Naive B cell (primary cell): Measurements from ENCODE around the gene CRYL1. TPM values are rescaled to one million over a fixed set of nuclear protein-coding genes. Genes with fewer than 3 reads are reported as not detected.

Experiments used
- ATAC-seq, 2 donors: fragments of 150-1000 bp; cut with Tn5 transposase; 2 replicates each; pipeline ENCODE4 v1.10.0; 2021; ENCODE audit warnings: low read depth in 2 of 2, mild to moderate bottlenecking in 2 of 2, moderate library complexity in 2 of 2
- DNase-seq: peaks from one replicate; pipeline ENCODE4 v3.0.0; 2022
- H3K27ac Mint-ChIP-seq, 6 donors: one replicate each; pipeline ENCODE4 v1.8.0; 2020 to 2022; ENCODE audit warnings: mild to moderate bottlenecking in 6 of 6, mixed read lengths in 6 of 6, moderate library complexity in 5 of 6, inconsistent platforms in 2 of 6
- H3K27me3 Mint-ChIP-seq, 3 donors: one replicate each; pipeline ENCODE4 v1.8.0; 2021 to 2022; ENCODE audit warnings: mixed read lengths in 3 of 3, mild to moderate bottlenecking in 1 of 3
- H3K36me3 Mint-ChIP-seq, 2 donors: one replicate each; pipeline ENCODE4 v1.8.0; 2020 to 2022; ENCODE audit warnings: mixed read lengths in 2 of 2, inconsistent platforms in 1 of 2, mild to moderate bottlenecking in 1 of 2
- H3K4me1 Mint-ChIP-seq, 3 donors: one replicate each; pipeline ENCODE4 v1.8.0; 2020 to 2022; ENCODE audit warnings: mixed read lengths in 3 of 3, inconsistent platforms in 1 of 3, mild to moderate bottlenecking in 1 of 3, moderate library complexity in 1 of 3
- H3K4me3 Mint-ChIP-seq, 8 donors: one replicate each; pipeline ENCODE4 v1.8.0; 2020 to 2022; ENCODE audit warnings: mild to moderate bottlenecking in 8 of 8, mixed read lengths in 8 of 8, moderate library complexity in 8 of 8, inconsistent platforms in 2 of 8
- H3K9me3 Mint-ChIP-seq, 7 donors: one replicate each; pipeline ENCODE4 v1.8.0; 2020 to 2022; ENCODE audit warnings: mixed read lengths in 7 of 7, mild to moderate bottlenecking in 5 of 7, inconsistent platforms in 2 of 7, moderate library complexity in 1 of 7
- polyA plus RNA-seq, 6 donors: library from polyadenylated mRNA; unstranded; fragments of 300-500 nt; fragmentation: Illumina TruSeq; gene quantifications; one replicate each; pipeline ENCODE4 v1.2.3, GENCODE V29; 2021; ENCODE audit warnings: low read depth in 6 of 6

Gene CRYL1
- polyA plus RNA-seq, 6 donors from 2014 or later, result 18.4 to 35.4 (median 25.8) TPM

- Mint-ChIP-seq H3K4me1 (no peaks in the 10 kb centered on the region), H3K9me3 (no peaks in the 10 kb centered on the region), H3K27ac (no peak overlapping the region), H3K4me3 (no peak overlapping the region), H3K36me3 (no peaks in the 10 kb centered on the region), H3K27me3 (peaks cover under 1 to 9% (median 7%) of the 10 kb centered on the region in 3 donors)
- ATAC-seq (no peak), DNase-seq (no peak)
Observed at GRCh38 chr13:20369886-20370361, 155.7 kb downstream of the CRYL1 start.

GRCh38 chr13:20366056-20366455 is 159.6 kb downstream of the CRYL1 start:
- peaks cover 0 to 2% (median 0%) of the 10 kb centered on the region in 7 donors for H3K9me3 Mint-ChIP-seq
- no peak overlapping the region for H3K27ac Mint-ChIP-seq
- H3K36me3 Mint-ChIP-seq, result no peaks in the 10 kb centered on the region
- no peak overlapping the region for H3K4me3 Mint-ChIP-seq
- DNase-seq, result no peak
- H3K27me3 Mint-ChIP-seq, result peaks cover 11 to 28% (median 12%) of the 10 kb centered on the region in 3 donors
- no peaks in the 10 kb centered on the region for H3K4me1 Mint-ChIP-seq
- no peak for ATAC-seq

- Mint-ChIP-seq H3K9me3 (peaks cover 0 to 4% (median 0%) of the 10 kb centered on the region in 7 donors), H3K4me1 (no peaks in the 10 kb centered on the region), H3K27ac (peak overlapping the region in 1 of 6 donors; percentile 47), H3K27me3 (peaks cover 6 to 37% (median 11%) of the 10 kb centered on the region in 3 donors), H3K4me3 (no peak overlapping the region), H3K36me3 (no peaks in the 10 kb centered on the region)
- DNase-seq (no peak), ATAC-seq (no peak)
Observed at GRCh38 chr13:20363603-20364002, 162.1 kb downstream of the CRYL1 start.

DNA sequence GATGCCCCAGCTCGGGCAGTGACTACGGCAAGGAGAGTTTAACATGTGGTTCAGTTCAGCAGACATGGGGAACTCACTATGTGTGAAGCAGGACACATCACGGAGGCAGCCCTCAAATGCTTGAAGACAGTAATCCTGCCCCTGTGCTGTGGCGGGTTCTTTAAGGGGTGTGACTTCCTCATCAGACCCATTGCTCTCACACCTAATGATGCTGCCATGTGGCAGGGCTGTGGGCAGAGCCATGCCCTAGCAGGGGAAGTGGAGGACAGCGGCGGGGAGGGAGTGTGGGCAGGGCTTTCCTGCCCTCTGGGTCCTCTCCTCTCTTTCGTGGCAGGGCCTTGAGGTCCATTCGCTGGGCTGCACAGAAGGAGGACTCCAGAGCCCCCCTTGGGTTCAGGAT is 162.5 kb downstream of the CRYL1 start:
- Mint-ChIP-seq H3K4me1 (no peaks in the 10 kb centered on the region), H3K4me3 (no peak overlapping the region), H3K36me3 (no peaks in the 10 kb centered on the region), H3K27me3 (peaks cover 3 to 33% (median 11%) of the 10 kb centered on the region in 3 donors), H3K9me3 (peaks cover 0 to 4% (median 0%) of the 10 kb centered on the region in 7 donors), H3K27ac (no peak overlapping the region)
- ATAC-seq (no peak), DNase-seq (no peak)

GRCh38 chr13:20362484-20363041 is 163.1 kb downstream of the CRYL1 start:
- H3K4me3 Mint-ChIP-seq, result peak overlapping the region in 2 of 8 donors; percentile 7 to 26
- no peak for ATAC-seq
- H3K36me3 Mint-ChIP-seq, result no peaks in the 10 kb centered on the region
- no peaks in the 10 kb centered on the region for H3K4me1 Mint-ChIP-seq
- H3K27ac Mint-ChIP-seq, result no peak overlapping the region
- DNase-seq, result no peak
- peaks cover 0 to 4% (median 0%) of the 10 kb centered on the region in 7 donors for H3K9me3 Mint-ChIP-seq
- peaks cover 3 to 33% (median 11%) of the 10 kb centered on the region in 3 donors for H3K27me3 Mint-ChIP-seq

GRCh38 chr13:20360835-20361412 is 164.7 kb downstream of the CRYL1 start:
- H3K9me3 Mint-ChIP-seq, result peaks cover 0 to 4% (median 0%) of the 10 kb centered on the region in 7 donors
- DNase-seq (no peak), ATAC-seq (no peak)
- no peaks in the 10 kb centered on the region for H3K36me3 Mint-ChIP-seq
- no peaks in the 10 kb centered on the region for H3K4me1 Mint-ChIP-seq
- H3K27ac Mint-ChIP-seq, result no peak overlapping the region
- H3K27me3 Mint-ChIP-seq, result peaks cover 3 to 33% (median 11%) of the 10 kb centered on the region in 3 donors
- H3K4me3 Mint-ChIP-seq, result no peak overlapping the region

DNA sequence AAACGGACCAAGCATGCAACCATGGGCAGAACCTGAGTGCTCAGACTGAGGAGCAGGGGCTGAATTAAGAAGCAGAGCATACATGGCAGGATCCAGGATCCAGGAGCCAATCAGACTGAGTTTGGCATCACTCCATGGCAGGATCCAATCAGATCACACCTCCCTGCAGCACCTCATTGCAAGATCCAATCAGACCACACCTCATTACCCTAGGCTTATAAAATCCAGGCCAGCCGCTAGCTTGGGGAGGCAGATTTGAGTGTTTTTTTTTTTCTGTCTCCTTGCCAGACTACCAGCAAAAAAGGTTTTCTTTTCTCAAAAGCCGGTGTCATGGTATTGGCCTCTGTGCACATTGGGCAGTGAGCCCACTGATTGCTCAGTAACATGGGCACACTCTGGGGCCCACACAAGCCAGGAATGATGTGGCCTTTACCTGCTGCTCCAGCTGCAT is 165.6 kb downstream of the CRYL1 start:
- H3K4me3 Mint-ChIP-seq, result no peak overlapping the region
- peaks cover 3 to 33% (median 11%) of the 10 kb centered on the region in 3 donors for H3K27me3 Mint-ChIP-seq
- H3K4me1 Mint-ChIP-seq, result no peaks in the 10 kb centered on the region
- no peak for DNase-seq
- H3K36me3 Mint-ChIP-seq, result no peaks in the 10 kb centered on the region
- no peak overlapping the region for H3K27ac Mint-ChIP-seq
- peaks cover 0 to 4% (median 0%) of the 10 kb centered on the region in 7 donors for H3K9me3 Mint-ChIP-seq
- ATAC-seq, result no peak

- Mint-ChIP-seq H3K27me3 (peaks cover 3 to 26% (median 6%) of the 10 kb centered on the region in 3 donors), H3K9me3 (peaks cover 0 to 4% (median 0%) of the 10 kb centered on the region in 7 donors), H3K36me3 (no peaks in the 10 kb centered on the region), H3K27ac (no peak overlapping the region), H3K4me3 (no peak overlapping the region), H3K4me1 (no peaks in the 10 kb centered on the region)
- no peak for DNase-seq
- ATAC-seq, result no peak
Observed at GRCh38 chr13:20359335-20359734, 166.3 kb downstream of the CRYL1 start.

- no peak overlapping the region for H3K4me3 Mint-ChIP-seq
- H3K27ac Mint-ChIP-seq, result no peak overlapping the region
- DNase-seq (no peak), ATAC-seq (no peak)
- H3K27me3 Mint-ChIP-seq, result peaks cover 0 to 21% (median 6%) of the 10 kb centered on the region in 3 donors
- peaks cover 0 to 4% (median 0%) of the 10 kb centered on the region in 7 donors for H3K9me3 Mint-ChIP-seq
- no peaks in the 10 kb centered on the region for H3K36me3 Mint-ChIP-seq
- H3K4me1 Mint-ChIP-seq, result no peaks in the 10 kb centered on the region
Observed at GRCh38 chr13:20358022-20358421, 167.6 kb downstream of the CRYL1 start.

DNA sequence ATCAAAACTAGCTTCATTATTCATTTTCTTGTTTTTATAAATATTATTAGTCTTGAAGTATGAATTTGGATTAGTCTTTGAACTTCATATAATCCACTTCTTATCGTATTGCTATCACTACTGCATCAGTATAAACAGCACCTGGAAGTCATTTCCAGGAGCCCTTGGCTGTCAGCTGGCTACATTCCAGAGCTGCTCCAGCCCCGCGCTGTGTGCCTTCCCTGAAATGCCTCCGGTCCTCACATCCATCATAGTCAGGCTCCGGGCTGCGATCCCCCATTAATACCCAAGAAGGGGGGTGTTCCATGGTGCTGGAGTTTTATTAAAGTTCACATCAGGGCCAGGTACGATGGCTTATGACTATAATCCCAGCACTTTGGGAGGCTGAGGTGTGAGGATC is 169.2 kb downstream of the CRYL1 start:
- DNase-seq, result no peak
- H3K4me3 Mint-ChIP-seq, result no peak overlapping the region
- H3K27me3 Mint-ChIP-seq, result peaks cover 0 to 11% (median 0%) of the 10 kb centered on the region in 3 donors
- H3K27ac Mint-ChIP-seq, result no peak overlapping the region
- no peaks in the 10 kb centered on the region for H3K4me1 Mint-ChIP-seq
- peaks cover 0 to 4% (median 0%) of the 10 kb centered on the region in 7 donors for H3K9me3 Mint-ChIP-seq
- ATAC-seq, result no peak
- H3K36me3 Mint-ChIP-seq, result no peaks in the 10 kb centered on the region

DNA sequence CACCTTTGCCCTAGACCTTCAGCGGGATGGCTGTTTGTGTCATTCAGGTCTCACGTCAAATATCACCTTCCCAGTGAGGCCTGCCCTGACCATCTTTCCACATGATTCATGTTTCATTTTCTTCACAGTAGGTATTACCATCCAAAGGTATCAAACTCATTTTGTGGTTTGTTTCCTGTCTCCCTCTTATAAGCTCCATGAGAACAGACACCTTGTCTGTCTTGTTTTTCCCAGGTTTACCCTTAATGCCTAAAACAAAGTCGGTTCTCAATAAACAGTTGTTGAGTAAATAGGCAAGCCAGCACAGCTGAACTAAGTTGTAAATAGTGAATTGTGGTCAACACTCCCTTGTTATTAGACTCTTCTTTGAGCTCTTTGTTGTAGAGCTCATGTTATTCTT is 170.9 kb downstream of the CRYL1 start:
- Mint-ChIP-seq H3K27ac (no peak overlapping the region), H3K27me3 (no peaks in the 10 kb centered on the region), H3K4me3 (no peak overlapping the region), H3K9me3 (no peaks in the 10 kb centered on the region), H3K36me3 (no peaks in the 10 kb centered on the region), H3K4me1 (no peaks in the 10 kb centered on the region)
- no peak for DNase-seq
- ATAC-seq, result no peak

DNA sequence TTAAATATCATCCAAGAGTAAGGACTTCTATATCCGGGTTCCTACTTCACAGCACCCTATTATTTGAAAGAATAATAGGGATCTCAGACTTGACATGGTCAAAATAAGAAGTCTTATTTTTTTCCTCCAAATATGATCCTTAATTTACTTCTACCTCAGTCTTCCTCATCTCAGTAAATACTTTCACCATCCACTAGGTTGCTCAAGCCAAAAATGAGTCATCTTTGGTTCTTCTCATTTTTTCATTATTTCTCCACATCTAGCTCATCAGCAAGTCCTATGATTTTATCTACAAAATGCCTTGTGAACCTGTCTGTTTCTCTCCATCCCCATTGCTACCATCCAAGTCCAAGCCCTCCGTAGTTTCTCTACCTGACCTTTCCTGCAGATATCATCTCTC is 171.7 kb downstream of the CRYL1 start:
- no peaks in the 10 kb centered on the region for H3K4me1 Mint-ChIP-seq
- no peaks in the 10 kb centered on the region for H3K36me3 Mint-ChIP-seq
- H3K4me3 Mint-ChIP-seq, result no peak overlapping the region
- H3K27ac Mint-ChIP-seq, result no peak overlapping the region
- peaks cover 0 to 6% (median 0%) of the 10 kb centered on the region in 7 donors for H3K9me3 Mint-ChIP-seq
- DNase-seq (no peak), ATAC-seq (no peak)
- H3K27me3 Mint-ChIP-seq, result no peaks in the 10 kb centered on the region
